GM12878 (cell line): ENCODE data around the gene SHD.

Source experiments
- ATF3 ChIP-seq: IDR thresholded peaks from 2 replicates; pipeline ENCODE4 v1.6.1; 2011; ENCODE audit warnings: low read depth, mild to moderate bottlenecking, low read length, moderate library complexity, borderline replicate concordance; ENCODE audit errors: extremely low read depth
- BCL3 ChIP-seq: IDR thresholded peaks from 2 replicates; pipeline ENCODE4 v1.6.1; 2011; ENCODE audit warnings: borderline replicate concordance, low read depth, mild to moderate bottlenecking, moderate library complexity, low read length; ENCODE audit not compliant: insufficient read depth, poor library complexity, severe bottlenecking
- BCLAF1 ChIP-seq: fragments of 450-650 bp; IDR thresholded peaks from 2 replicates; pipeline ENCODE4 v1.6.1; 2017; ENCODE audit warnings: antibody characterized with exemption, mild to moderate bottlenecking, moderate library complexity
- CTCF ChIP-seq, 3 experiments: IDR thresholded peaks in 2 of 3; conservative IDR thresholded peaks in 1 of 3; 2 replicates each; pipeline ENCODE4 v1.5.1; 2011; ENCODE audit warnings: low read depth in 3 of 3, low read length in 3 of 3, mild to moderate bottlenecking in 3 of 3, control low read depth in 2 of 3, moderate library complexity in 2 of 3, inconsistent platforms in 1 of 3, mixed read lengths in 1 of 3; ENCODE audit not compliant: control insufficient read depth in 2 of 3, insufficient read depth in 1 of 3; ENCODE audit errors: extremely low read depth in 1 of 3
- EZH2 ChIP-seq: IDR thresholded peaks from 2 replicates; pipeline ENCODE4 v1.6.1; 2012; ENCODE audit warnings: low read depth, mild to moderate bottlenecking, control low read depth, inconsistent platforms, low read length, borderline replicate concordance; ENCODE audit not compliant: control insufficient read depth
- JUND ChIP-seq: IDR thresholded peaks from 2 replicates; pipeline ENCODE4 v1.6.1; 2012; ENCODE audit warnings: low read depth, mild to moderate bottlenecking, low read length, improper control_type of control experiment, moderate library complexity
- PML ChIP-seq: IDR thresholded peaks from 2 replicates; pipeline ENCODE4 v1.6.1; 2012; ENCODE audit warnings: low read length, inconsistent platforms
- RAD21 ChIP-seq: IDR thresholded peaks from 2 replicates; pipeline ENCODE4 v1.6.1; 2011; ENCODE audit warnings: mild to moderate bottlenecking, low read depth, low read length, moderate library complexity; ENCODE audit not compliant: insufficient read depth
- TBL1XR1 ChIP-seq: IDR thresholded peaks from 2 replicates; pipeline ENCODE4 v1.6.1; 2012; ENCODE audit warnings: low read depth, low read length, improper control_type of control experiment
- ZNF274 ChIP-seq: IDR thresholded peaks from one replicate; pipeline ENCODE4 v1.8.0; 2011; ENCODE audit not compliant: insufficient read length, insufficient read depth

GRCh38 chr19:4322942-4323665, 44.0 kb downstream of the SHD start:
- no peak for TF ChIP-seq ZNF274
- no peak for TF ChIP-seq TBL1XR1
- TF ChIP-seq BCL3, result no peak
- TF ChIP-seq JUND, result no peak
- TF ChIP-seq EZH2, result no peak
- TF ChIP-seq PML, result no peak
- no peak for TF ChIP-seq ATF3
- no peak for TF ChIP-seq RAD21
- no peak for TF ChIP-seq CTCF (IDR thresholded peaks at IDR 0.05 in 2 of 3, conservative IDR thresholded peaks at IDR 0.05 in 1 of 3; ENCODE audit: control insufficient read depth in 2 of 3, extremely low read depth in 1 of 3, insufficient read depth in 1 of 3, low read depth in 3 of 3, low read length in 3 of 3)
- TF ChIP-seq BCLAF1, result no peak
